Smooth muscle cell (in vitro differentiated cells): ENCODE measurements around the gene MAGI1. TPM values are rescaled to one million over a fixed set of nuclear protein-coding genes. Genes with fewer than 3 reads are reported as not detected.
A peak's percentile ranks its signal among the peaks of the same experiment; 100 is the strongest.

Experiments used
- DNase-seq: peaks from one replicate; lab custom pipeline; 2025; ENCODE audit not compliant: unreplicated experiment; lab: John Stamatoyannopoulos, UW
- H2AFZ ChIP-seq: fragments of 200-600 bp; sonication (generic); 2 replicates; pipeline ENCODE4 v1.6.0; 2016; ENCODE audit warnings: antibody characterized with exemption, low read depth, mild to moderate bottlenecking
- H3F3A ChIP-seq: fragments of 200-600 bp; sonication (generic); 2 replicates; pipeline ENCODE4 v1.6.0; 2017; ENCODE audit warnings: antibody characterized with exemption, low read depth
- H3K27ac ChIP-seq: fragments of 200-600 bp; sonication (generic); 2 replicates; pipeline ENCODE4 v1.5.1; 2016; ENCODE audit warnings: low read depth, mild to moderate bottlenecking
- H3K27me3 ChIP-seq: fragments of 200-600 bp; sonication (generic); 2 replicates; pipeline ENCODE4 v1.6.1; 2016; ENCODE audit warnings: low read depth, mild to moderate bottlenecking
- H3K36me3 ChIP-seq: fragments of 200-600 bp; sonication (generic); 2 replicates; pipeline ENCODE4 v1.5.1; 2016; ENCODE audit warnings: low read depth
- H3K4me1 ChIP-seq: fragments of 200-600 bp; sonication (generic); 2 replicates; pipeline ENCODE4 v1.5.1; 2016; ENCODE audit warnings: low read depth
- H3K4me2 ChIP-seq: fragments of 200-600 bp; sonication (generic); 2 replicates; pipeline ENCODE4 v1.6.0; 2016; ENCODE audit warnings: mild to moderate bottlenecking
- H3K4me3 ChIP-seq: fragments of 200-600 bp; sonication (generic); 2 replicates; pipeline ENCODE4 v1.5.1; 2016; ENCODE audit warnings: mild to moderate bottlenecking
- H3K79me2 ChIP-seq: fragments of 200-600 bp; sonication (generic); 2 replicates; pipeline ENCODE4 v1.6.0; 2016; ENCODE audit warnings: low read depth, mild to moderate bottlenecking
- H3K9ac ChIP-seq: fragments of 200-600 bp; sonication (generic); 2 replicates; pipeline ENCODE4 v1.6.0; 2016; ENCODE audit warnings: low read depth
- H3K9me3 ChIP-seq: fragments of 200-600 bp; sonication (generic); replicated peaks from 2 replicates; pipeline ENCODE4 v1.5.1; 2016; ENCODE audit warnings: low read depth
- H4K20me1 ChIP-seq: fragments of 200-600 bp; sonication (generic); 2 replicates; pipeline ENCODE4 v1.6.0; 2016; ENCODE audit warnings: low read depth
- CTCF ChIP-seq: fragments of 200-600 bp; sonication (generic); IDR thresholded peaks from 2 replicates; pipeline ENCODE4 v1.5.1; 2017; ENCODE audit warnings: borderline replicate concordance, mild to moderate bottlenecking, antibody characterized with exemption; ENCODE audit not compliant: insufficient read depth, poor library complexity, severe bottlenecking
- WGBS: methylation state at CpG from one replicate; pipeline ENCODE4 v1.1.7; 2016; ENCODE audit warnings: low lambda C conversion rate; 5-methylcytosine and 5-hydroxymethylcytosine counted together
- polyA plus RNA-seq: library from polyadenylated mRNA; unstranded; fragments of >200 nt; fragmentation: Nextera tagmentation; extraction: Ambion mirVana; gene quantifications from 2 replicates; pipeline ENCODE4 v1.2.1, GENCODE V29; 2016
- total RNA-seq: library from RNA; depleted of rRNA; stranded (reverse); fragments of >200 nt; gene quantifications from 2 replicates; pipeline ENCODE4 v1.2.3, GENCODE V29; 2014

MAGI1 gene
- total and polyA plus RNA-seq, 2 experiments from 2014 or later, result 9.9 to 23.3 TPM

- peak overlapping the region; percentile 31 for H3K4me3 ChIP-seq
- H2AFZ ChIP-seq, result no peak overlapping the region
- H4K20me1 ChIP-seq, result no peaks in the 10 kb centered on the region
- H3K9me3 ChIP-seq, result no peaks in the 10 kb centered on the region
- H3F3A ChIP-seq, result peaks cover 6% of the 10 kb centered on the region
- H3K4me1 ChIP-seq, result peaks cover 33% of the 10 kb centered on the region
- no peaks in the 10 kb centered on the region for H3K27me3 ChIP-seq
- H3K27ac ChIP-seq, result peak overlapping the region; percentile 90
- H3K36me3 ChIP-seq, result no peaks in the 10 kb centered on the region
- peak overlapping the region; percentile 40 for H3K4me2 ChIP-seq
- H3K9ac ChIP-seq, result peak overlapping the region; percentile 47
- WGBS, result 60% methylated on average over 5 of the region's 5 CpGs
- H3K79me2 ChIP-seq, result peaks cover 11% of the 10 kb centered on the region
- TF ChIP-seq CTCF, result no peak
- DNase-seq, result no peak
These were observed 85.4 kb downstream of the MAGI1 start for GRCh38 chr3:65953301-65953812.

- H3K4me2 ChIP-seq, result peak overlapping the region; percentile 21
- peak overlapping the region; percentile 47 for H3K9ac ChIP-seq
These were observed 85.9 kb downstream of the MAGI1 start for GRCh38 chr3:65952842-65953241.

GRCh38 chr3:65951836-65952505 is 86.7 kb downstream of the MAGI1 start:
- no peak for TF ChIP-seq CTCF
- peaks cover 21% of the 10 kb centered on the region for H3K79me2 ChIP-seq

More at GRCh38 chr3:65952842-65953241, 85.9 kb downstream of the MAGI1 start:
- DNase-seq, result no peak
- H3K79me2 ChIP-seq, result peaks cover 15% of the 10 kb centered on the region
- peaks cover 6% of the 10 kb centered on the region for H3F3A ChIP-seq
- H3K36me3 ChIP-seq, result no peaks in the 10 kb centered on the region
- H3K4me3 ChIP-seq, result no peak overlapping the region
- WGBS, result 86% methylated on average over 1 of the region's 1 CpG
- H3K4me1 ChIP-seq, result peaks cover 33% of the 10 kb centered on the region
- no peak for TF ChIP-seq CTCF
- peak overlapping the region; percentile 90 for H3K27ac ChIP-seq
- no peaks in the 10 kb centered on the region for H4K20me1 ChIP-seq
- H3K27me3 ChIP-seq, result no peaks in the 10 kb centered on the region
- H2AFZ ChIP-seq, result no peak overlapping the region
- H3K9me3 ChIP-seq, result no peaks in the 10 kb centered on the region

More at GRCh38 chr3:65951836-65952505, 86.7 kb downstream of the MAGI1 start:
- Histone ChIP-seq H3K4me2 (peak overlapping the region; percentile 33), H3K4me1 (peaks cover 39% of the 10 kb centered on the region), H2AFZ (no peak overlapping the region), H3K27me3 (no peaks in the 10 kb centered on the region), H3K9ac (no peak overlapping the region), H3K27ac (peak overlapping the region; percentile 90), H4K20me1 (no peaks in the 10 kb centered on the region), H3K4me3 (no peak overlapping the region), H3K36me3 (no peaks in the 10 kb centered on the region), H3K9me3 (no peaks in the 10 kb centered on the region), H3F3A (peaks cover 6% of the 10 kb centered on the region)
- WGBS, result 76% methylated on average over 4 of the region's 4 CpGs
- no peak for DNase-seq
